NCI-H2196 treated with DMSO at 0.1 percent for 48 hours (cell line): ENCODE results near the gene ALG1L2.
"Not testable (repeated sequence)": the region's sequence is repeated elsewhere in the genome, so short reads cannot be mapped to it uniquely, and the experiment has no call there.

ENCODE experiments used
- DNase-seq: peaks from one replicate; lab custom pipeline; 2025; ENCODE audit not compliant: unreplicated experiment; lab: John Stamatoyannopoulos, UW

ALG1L2 gene

GRCh38 chr3:130081351-130081881 lies at the start of gene ALG1L2:
TSS of gene ALG1L2 (plus strand) at chr3:130081831. CDS start at chr3:130082017, 186 bp downstream.
- DNase-seq, result no peak

- not testable (repeated sequence) for DNase-seq
Observed at GRCh38 chr3:130037126-130037815, 44.4 kb upstream of the ALG1L2 start.

DNA sequence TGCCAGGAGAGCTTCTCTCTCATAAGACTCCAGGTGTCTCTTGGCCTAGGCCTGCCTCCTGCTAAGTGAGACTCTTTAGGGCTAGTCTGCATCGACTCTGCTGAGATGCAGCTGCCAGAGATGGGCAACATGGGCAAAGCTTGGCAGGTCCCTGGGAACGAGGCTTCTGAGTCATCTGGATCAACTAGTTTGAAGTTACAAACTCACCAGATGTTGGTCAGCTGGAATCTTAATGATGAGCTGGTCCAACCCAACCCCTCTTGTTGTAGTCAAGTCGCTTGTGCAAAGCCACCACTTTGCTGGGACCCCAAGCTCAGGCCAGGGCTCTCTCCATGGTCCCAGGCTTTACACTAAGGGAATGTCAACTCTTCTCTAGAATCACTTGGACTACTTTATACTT lies 38.9 kb upstream of the ALG1L2 start:
- not testable (repeated sequence) for DNase-seq

GRCh38 chr3:130043658-130044057 lies 38.0 kb upstream of the ALG1L2 start:
- not testable (repeated sequence) for DNase-seq

DNA sequence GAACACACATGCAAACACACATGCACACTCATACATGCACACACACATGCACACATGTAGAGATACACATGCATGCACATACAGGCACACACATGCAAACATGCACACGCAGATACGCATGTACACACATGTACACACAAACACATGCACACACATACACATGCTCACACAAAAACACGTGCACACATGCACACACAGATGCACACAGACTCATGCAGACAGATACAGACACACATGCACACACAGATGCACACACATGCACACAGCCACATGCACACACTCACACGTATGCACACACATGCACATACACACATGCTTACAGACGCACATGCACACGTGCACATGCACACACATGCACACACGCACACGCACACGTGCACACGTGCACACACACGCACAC lies 37.3 kb upstream of the ALG1L2 start:
- no peak for DNase-seq

- no peak for DNase-seq
Observed at GRCh38 chr3:130048726-130049125, 32.9 kb upstream of the ALG1L2 start.

GRCh38 chr3:130052366-130052765 lies 29.3 kb upstream of the ALG1L2 start:
- not testable (repeated sequence) for DNase-seq

GRCh38 chr3:130052965-130053364 lies 28.7 kb upstream of the ALG1L2 start:
- not testable (repeated sequence) for DNase-seq

- DNase-seq, result not testable (repeated sequence)
Observed at GRCh38 chr3:130057536-130058266, 23.9 kb upstream of the ALG1L2 start.

- DNase-seq, result not testable (repeated sequence)
Observed at GRCh38 chr3:130058267-130058657, 23.4 kb upstream of the ALG1L2 start.

DNA sequence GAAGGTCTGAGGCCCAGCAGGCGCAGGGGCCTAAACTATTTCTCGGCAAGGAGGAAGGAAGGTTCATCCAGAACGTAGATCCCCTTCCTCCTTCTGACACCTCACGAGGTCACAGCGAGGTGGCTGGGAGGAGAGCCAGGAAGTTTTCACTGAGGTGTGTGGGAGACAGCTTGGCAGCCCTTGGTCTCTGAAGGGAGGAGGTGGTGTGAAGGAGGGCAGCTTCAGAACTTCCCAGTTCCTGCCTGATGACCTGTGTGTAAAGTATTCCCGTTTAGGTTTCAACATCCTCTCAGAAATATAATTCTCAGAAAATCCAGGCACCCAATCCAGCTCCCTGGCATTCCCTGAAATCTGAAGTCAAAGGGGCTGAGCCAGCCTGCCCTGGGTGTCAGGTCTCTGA lies 22.9 kb upstream of the ALG1L2 start:
- not testable (repeated sequence) for DNase-seq

DNA sequence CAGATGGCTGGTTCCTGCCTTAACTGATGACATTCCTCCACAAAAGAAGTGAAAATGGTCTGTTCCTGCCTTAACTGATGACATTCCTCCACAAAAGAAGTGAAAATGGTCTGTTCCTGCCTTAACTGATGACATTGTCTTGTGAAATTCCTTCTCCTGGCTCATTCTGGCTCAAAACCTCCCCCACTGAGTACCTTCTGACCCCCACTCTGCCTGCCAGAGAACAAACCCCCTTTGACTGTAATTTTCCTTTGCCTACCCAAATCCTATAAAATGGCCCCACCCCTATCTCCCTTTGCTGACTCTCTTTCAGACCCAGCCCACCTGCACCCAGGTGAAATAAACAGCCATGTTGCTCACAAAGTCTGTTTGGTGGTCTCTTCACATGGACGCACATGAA lies 22.5 kb upstream of the ALG1L2 start:
- not testable (repeated sequence) for DNase-seq

DNA sequence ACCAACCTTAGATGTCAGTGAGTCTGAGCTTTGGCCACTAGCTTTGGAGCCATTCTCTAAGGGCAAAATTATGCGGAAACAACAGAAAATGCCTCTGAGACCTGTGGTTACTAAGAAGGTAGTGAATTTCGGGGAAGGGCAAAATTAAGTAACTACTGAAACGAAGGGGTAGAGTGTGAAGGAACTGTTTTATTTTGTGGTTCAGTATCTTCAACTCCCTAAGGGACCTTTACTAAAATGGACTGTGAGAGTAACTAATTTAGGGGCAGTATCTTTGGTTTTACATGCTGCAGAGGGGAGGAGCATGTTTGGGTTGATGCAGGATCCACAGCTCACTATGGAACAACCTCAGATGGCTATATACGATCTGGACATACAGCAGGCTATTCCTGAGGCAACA lies 8.0 kb upstream of the ALG1L2 start:
- no peak for DNase-seq

- no peak for DNase-seq
Observed at GRCh38 chr3:130077636-130078035, 4.0 kb upstream of the ALG1L2 start.

DNA sequence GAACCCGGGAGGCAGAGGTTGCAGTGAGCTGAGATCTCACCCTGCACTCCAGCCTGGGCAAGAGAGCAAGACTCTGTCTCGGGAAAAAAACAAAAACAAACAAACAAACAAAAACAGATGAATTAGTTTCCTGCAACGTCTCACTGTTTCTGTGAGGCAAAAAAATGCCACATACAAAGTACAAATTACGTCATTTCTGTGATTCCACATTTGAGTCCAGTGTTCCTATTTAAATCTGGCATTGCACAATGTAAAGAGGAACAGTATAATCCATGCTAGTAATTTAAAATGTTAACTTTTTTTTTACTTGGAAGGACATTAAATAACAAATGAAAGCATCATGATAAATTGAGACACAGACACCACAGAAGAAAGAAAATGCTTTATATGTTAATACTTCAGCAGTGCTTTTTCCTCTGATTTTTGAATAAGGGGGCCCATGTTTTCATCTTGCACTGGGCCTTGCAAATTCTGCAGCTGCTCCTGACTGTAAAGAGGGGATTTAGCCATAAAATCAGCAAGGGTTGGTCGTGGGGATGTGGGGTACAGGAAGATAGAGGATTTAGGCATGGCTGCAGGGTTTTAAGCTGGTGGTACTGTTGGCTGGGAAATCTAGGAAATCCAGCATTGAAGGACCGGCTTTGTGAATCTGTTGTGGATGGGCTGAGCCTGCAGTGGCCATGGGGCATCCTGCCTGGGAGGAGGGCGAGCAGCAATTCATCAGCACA lies 1.9 kb downstream of the ALG1L2 start:
- not testable (repeated sequence) for DNase-seq

DNA sequence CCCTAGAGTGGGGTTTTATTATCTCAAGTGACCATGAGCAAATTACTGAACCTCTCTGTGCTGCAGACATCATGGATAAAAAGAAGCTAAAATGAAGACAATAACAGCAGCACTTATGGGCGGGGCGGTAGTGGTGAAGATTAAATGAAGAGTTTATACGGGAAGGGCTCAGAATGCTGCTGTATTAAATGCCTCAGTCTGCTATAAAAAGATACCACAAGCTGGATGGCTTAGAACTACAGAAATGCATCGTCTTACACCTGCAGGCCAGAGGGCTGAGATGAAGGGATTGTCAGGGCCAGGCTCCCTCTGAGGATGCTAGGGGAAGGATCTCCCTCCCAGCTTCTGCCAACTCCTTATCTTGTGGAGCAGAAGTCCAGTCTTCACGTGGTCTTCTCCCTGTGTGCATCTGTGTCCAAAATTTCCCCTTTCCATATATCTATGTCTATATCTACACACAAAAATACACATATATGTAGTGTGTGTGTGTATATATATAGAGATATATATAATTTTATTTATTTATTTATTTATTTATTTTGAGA lies 2.9 kb downstream of the ALG1L2 start:
- no peak for DNase-seq

DNA sequence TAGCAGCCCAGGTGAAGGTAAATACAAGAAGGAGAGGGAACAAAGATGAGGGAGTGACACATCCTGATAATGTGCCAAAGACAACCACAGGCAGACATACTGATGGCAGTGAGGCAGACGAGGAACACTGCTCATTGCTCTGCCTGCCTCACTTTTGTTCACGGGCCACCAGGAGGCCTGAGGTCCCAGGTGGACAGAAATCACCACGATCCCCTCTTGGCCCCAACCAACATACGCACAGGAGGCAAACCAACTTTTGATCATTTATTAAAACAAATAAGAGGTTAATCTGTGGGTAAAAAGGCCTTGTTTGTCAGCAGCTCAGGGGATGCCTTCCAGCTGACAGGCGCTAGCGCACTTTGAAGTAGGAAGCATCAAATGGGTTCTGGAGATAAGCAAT lies 4.2 kb downstream of the ALG1L2 start:
- DNase-seq, result no peak

- DNase-seq, result not testable (repeated sequence)
Observed at GRCh38 chr3:130086628-130087027, 5.0 kb downstream of the ALG1L2 start.

GRCh38 chr3:130088061-130088460 lies 6.4 kb downstream of the ALG1L2 start:
- no peak for DNase-seq

- not testable (repeated sequence) for DNase-seq
Observed at GRCh38 chr3:130090681-130091080, 9.1 kb downstream of the ALG1L2 start.

- no peak for DNase-seq
Observed at GRCh38 chr3:130091958-130092357, 10.3 kb downstream of the ALG1L2 start.
